ENCODE measurements around the gene SMYD3.

Gene SMYD3

GRCh38 chr1:246270236-246270635 lies 236.8 kb downstream of the SMYD3 start:
- Histone ChIP-seq H3K4me2 (ENCODE audit: low read length) (no peak overlapping the region), H3K9me3 (ENCODE audit: control insufficient read depth, low read length) (no peaks in the 10 kb centered on the region), H3K36me3 (ENCODE audit: control insufficient read depth, insufficient read depth, low read length) (no peaks in the 10 kb centered on the region), H3K27me3 (ENCODE audit: control insufficient read depth, insufficient read depth, low read length) (no peaks in the 10 kb centered on the region), H3K4me1 (no peaks in the 10 kb centered on the region), H3K9ac (no peak overlapping the region), H3K79me2 (no peaks in the 10 kb centered on the region), H3K4me3 (ENCODE audit: low read depth, low read length) (no peak overlapping the region), H2AFZ (no peak overlapping the region), H3K27ac (no peak overlapping the region)
- TF ChIP-seq CTCF (IDR thresholded peaks at IDR 0.05) = no peak

- no peak overlapping the region for H2AFZ ChIP-seq
- no peaks in the 10 kb centered on the region for H3K9me3 ChIP-seq (ENCODE audit: control insufficient read depth, low read length)
- no peak for TF ChIP-seq CTCF (IDR thresholded peaks at IDR 0.05)
- no peaks in the 10 kb centered on the region for H3K79me2 ChIP-seq
- no peak overlapping the region for H3K4me2 ChIP-seq (ENCODE audit: low read length)
- H3K27ac ChIP-seq = no peak overlapping the region
- H3K4me1 ChIP-seq = no peaks in the 10 kb centered on the region
- no peaks in the 10 kb centered on the region for H3K36me3 ChIP-seq (ENCODE audit: control insufficient read depth, insufficient read depth, low read length)
- no peak overlapping the region for H3K9ac ChIP-seq
- H3K27me3 ChIP-seq (ENCODE audit: control insufficient read depth, insufficient read depth, low read length) = no peaks in the 10 kb centered on the region
- H3K4me3 ChIP-seq (ENCODE audit: low read depth, low read length) = no peak overlapping the region
Observed at GRCh38 chr1:246269466-246269865, 237.6 kb downstream of the SMYD3 start.

GRCh38 chr1:246267896-246268295 lies 239.2 kb downstream of the SMYD3 start:
- H3K79me2 ChIP-seq = no peaks in the 10 kb centered on the region
- no peak for TF ChIP-seq CTCF (IDR thresholded peaks at IDR 0.05)
- H3K36me3 ChIP-seq (ENCODE audit: control insufficient read depth, insufficient read depth, low read length) = no peaks in the 10 kb centered on the region
- H3K4me1 ChIP-seq = no peaks in the 10 kb centered on the region
- H3K4me2 ChIP-seq (ENCODE audit: low read length) = no peak overlapping the region
- H3K9ac ChIP-seq = no peak overlapping the region
- no peak overlapping the region for H3K4me3 ChIP-seq (ENCODE audit: low read depth, low read length)
- H3K27me3 ChIP-seq (ENCODE audit: control insufficient read depth, insufficient read depth, low read length) = no peaks in the 10 kb centered on the region
- no peaks in the 10 kb centered on the region for H3K9me3 ChIP-seq (ENCODE audit: control insufficient read depth, low read length)
- no peak overlapping the region for H2AFZ ChIP-seq
- no peak overlapping the region for H3K27ac ChIP-seq

GRCh38 chr1:246267426-246267825 lies 239.7 kb downstream of the SMYD3 start:
- Histone ChIP-seq H3K27ac (no peak overlapping the region), H3K4me3 (ENCODE audit: low read depth, low read length) (no peak overlapping the region), H3K36me3 (ENCODE audit: control insufficient read depth, insufficient read depth, low read length) (no peaks in the 10 kb centered on the region), H3K9ac (no peak overlapping the region), H3K9me3 (ENCODE audit: control insufficient read depth, low read length) (no peaks in the 10 kb centered on the region), H3K4me2 (ENCODE audit: low read length) (peak overlapping the region; percentile 20), H3K4me1 (no peaks in the 10 kb centered on the region), H3K79me2 (no peaks in the 10 kb centered on the region), H2AFZ (no peak overlapping the region), H3K27me3 (ENCODE audit: control insufficient read depth, insufficient read depth, low read length) (no peaks in the 10 kb centered on the region)
- TF ChIP-seq CTCF (IDR thresholded peaks at IDR 0.05) = no peak

GRCh38 chr1:246265481-246265880 lies 241.6 kb downstream of the SMYD3 start:
- Histone ChIP-seq H2AFZ (no peak overlapping the region), H3K9me3 (ENCODE audit: control insufficient read depth, low read length) (no peaks in the 10 kb centered on the region), H3K9ac (no peak overlapping the region), H3K27ac (no peak overlapping the region), H3K79me2 (no peaks in the 10 kb centered on the region), H3K36me3 (ENCODE audit: control insufficient read depth, insufficient read depth, low read length) (no peaks in the 10 kb centered on the region), H3K27me3 (ENCODE audit: control insufficient read depth, insufficient read depth, low read length) (no peaks in the 10 kb centered on the region), H3K4me2 (ENCODE audit: low read length) (no peak overlapping the region), H3K4me3 (ENCODE audit: low read depth, low read length) (no peak overlapping the region), H3K4me1 (no peaks in the 10 kb centered on the region)
- TF ChIP-seq CTCF (IDR thresholded peaks at IDR 0.05) = no peak
